ENCODE results near the gene LIPE.

DNA sequence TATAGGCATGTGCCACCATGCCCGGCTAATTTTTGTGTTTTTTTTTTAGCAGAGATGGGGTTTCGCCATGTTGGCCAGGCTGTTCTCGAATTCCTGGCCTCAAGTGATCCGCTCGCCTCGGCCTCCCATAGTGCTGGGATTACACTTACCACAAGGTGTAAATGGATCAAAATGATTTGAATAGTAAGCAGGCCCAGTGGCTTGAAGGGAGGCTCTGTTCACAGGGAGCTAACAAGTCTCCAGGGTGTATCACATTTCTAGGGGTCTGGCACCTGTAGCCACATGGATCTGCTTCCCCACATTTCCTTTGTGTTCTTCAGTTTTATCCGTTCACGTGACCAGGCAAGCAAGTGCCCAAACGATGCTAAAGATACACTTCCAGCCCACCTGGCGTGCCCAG, 23.6 kb downstream of the LIPE start:
- TF ChIP-seq EZH2 (IDR thresholded peaks at IDR 0.05; ENCODE audit: insufficient read depth, poor library complexity, severe bottlenecking) (no peak), EZH2phosphoT487 (IDR thresholded peaks at IDR 0.05; ENCODE audit: insufficient read depth, low read depth) (no peak)
